Ascending aorta (tissue), 2 donors: Measurements from ENCODE around the gene DCC. TPM values are rescaled to one million over a fixed set of nuclear protein-coding genes. Genes with fewer than 3 reads are reported as not detected.

Experiments used
- DNase-seq, 2 donors: peaks; one replicate each; pipeline ENCODE4 v3.0.0-alpha.2; 2019; ENCODE audit warnings: low spot score in 2 of 2
- H3K27ac ChIP-seq, 2 donors: fragments of 200-600 bp; sonication (generic); one replicate each; pipeline ENCODE4 v1.5.1; 2016 to 2017; ENCODE audit warnings: mild to moderate bottlenecking in 1 of 2
- H3K27me3 ChIP-seq: fragments of 200-600 bp; sonication (generic); one replicate; pipeline ENCODE4 v1.5.1; 2017
- H3K36me3 ChIP-seq, 2 donors: fragments of 200-600 bp; sonication (generic); one replicate each; pipeline ENCODE4 v1.5.1; 2016
- H3K4me1 ChIP-seq, 2 donors: fragments of 200-600 bp; sonication (generic); one replicate each; pipeline ENCODE4 v1.5.1; 2016 to 2017; ENCODE audit warnings: mild to moderate bottlenecking in 1 of 2
- H3K4me3 ChIP-seq, 2 donors: fragments of 200-600 bp; sonication (generic); one replicate each; pipeline ENCODE4 v1.5.1; 2016 to 2017; ENCODE audit warnings: mild to moderate bottlenecking in 1 of 2
- H3K9me3 ChIP-seq, 2 donors: fragments of 200-600 bp; sonication (generic); one replicate each; pipeline ENCODE4 v1.5.1; 2016
- intact Hi-C: fragments of 100-400 bp; cut with DNase I; formaldehyde crosslinking; loops from one replicate; pipeline ENCODE4 v1.15.1; 2023
- total RNA-seq: library from RNA; depleted of rRNA; stranded (reverse); fragments of >200 nt; gene quantifications from one replicate; pipeline ENCODE4 v1.1.0, GENCODE V29; 2016
- TF ChIP-seq, protein P1 (sequence below), 3 experiments: fragments of 200-600 bp in 2 of 3; fragments of 450-650 bp in 1 of 3; sonication (generic) in 2 of 3; IDR thresholded peaks; one replicate each; pipeline ENCODE4 v1.5.1; 2016 to 2019; ENCODE audit warnings: antibody characterized with exemption in 3 of 3, mild to moderate bottlenecking in 1 of 3, moderate library complexity in 1 of 3

The DCC gene
- total RNA-seq, 1 donor from 2014 or later: not detected

GRCh38 chr18:52920665-52921064 is 580.7 kb downstream of the DCC start:
- no peaks in the 10 kb centered on the region for H3K27me3 ChIP-seq
- no peak overlapping the region for H3K27ac ChIP-seq
- H3K4me3 ChIP-seq: no peak overlapping the region
- intact Hi-C loops: no loop called here
- H3K9me3 ChIP-seq: no peaks in the 10 kb centered on the region
- TF ChIP-seq, protein P1, sequence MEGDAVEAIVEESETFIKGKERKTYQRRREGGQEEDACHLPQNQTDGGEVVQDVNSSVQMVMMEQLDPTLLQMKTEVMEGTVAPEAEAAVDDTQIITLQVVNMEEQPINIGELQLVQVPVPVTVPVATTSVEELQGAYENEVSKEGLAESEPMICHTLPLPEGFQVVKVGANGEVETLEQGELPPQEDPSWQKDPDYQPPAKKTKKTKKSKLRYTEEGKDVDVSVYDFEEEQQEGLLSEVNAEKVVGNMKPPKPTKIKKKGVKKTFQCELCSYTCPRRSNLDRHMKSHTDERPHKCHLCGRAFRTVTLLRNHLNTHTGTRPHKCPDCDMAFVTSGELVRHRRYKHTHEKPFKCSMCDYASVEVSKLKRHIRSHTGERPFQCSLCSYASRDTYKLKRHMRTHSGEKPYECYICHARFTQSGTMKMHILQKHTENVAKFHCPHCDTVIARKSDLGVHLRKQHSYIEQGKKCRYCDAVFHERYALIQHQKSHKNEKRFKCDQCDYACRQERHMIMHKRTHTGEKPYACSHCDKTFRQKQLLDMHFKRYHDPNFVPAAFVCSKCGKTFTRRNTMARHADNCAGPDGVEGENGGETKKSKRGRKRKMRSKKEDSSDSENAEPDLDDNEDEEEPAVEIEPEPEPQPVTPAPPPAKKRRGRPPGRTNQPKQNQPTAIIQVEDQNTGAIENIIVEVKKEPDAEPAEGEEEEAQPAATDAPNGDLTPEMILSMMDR (IDR thresholded peaks at IDR 0.05): no peak
- H3K4me1 ChIP-seq: no peaks in the 10 kb centered on the region
- H3K36me3 ChIP-seq: no peaks in the 10 kb centered on the region
- no peak for DNase-seq

- no peaks in the 10 kb centered on the region for H3K36me3 ChIP-seq
- TF ChIP-seq, protein P1 (IDR thresholded peaks at IDR 0.05): no peak
- intact Hi-C loops: no loop called here
- no peak for DNase-seq
- no peaks in the 10 kb centered on the region for H3K27me3 ChIP-seq
- H3K27ac ChIP-seq: no peak overlapping the region
- H3K4me3 ChIP-seq: no peak overlapping the region
- no peaks in the 10 kb centered on the region for H3K9me3 ChIP-seq
- H3K4me1 ChIP-seq: no peaks in the 10 kb centered on the region
Measured at GRCh38 chr18:52933356-52933755, 593.4 kb downstream of the DCC start.

GRCh38 chr18:52936931-52937330 is 596.9 kb downstream of the DCC start:
- intact Hi-C loops: no loop called here
- H3K9me3 ChIP-seq: no peaks in the 10 kb centered on the region
- no peaks in the 10 kb centered on the region for H3K27me3 ChIP-seq
- no peaks in the 10 kb centered on the region for H3K36me3 ChIP-seq
- TF ChIP-seq, protein P1 (IDR thresholded peaks at IDR 0.05): no peak
- H3K4me1 ChIP-seq: no peaks in the 10 kb centered on the region
- DNase-seq: no peak
- no peak overlapping the region for H3K4me3 ChIP-seq
- H3K27ac ChIP-seq: no peak overlapping the region

- H3K27ac ChIP-seq: no peak overlapping the region
- H3K36me3 ChIP-seq: no peaks in the 10 kb centered on the region
- DNase-seq: no peak
- H3K27me3 ChIP-seq: no peaks in the 10 kb centered on the region
- TF ChIP-seq, protein P1 (IDR thresholded peaks at IDR 0.05): no peak
- no peak overlapping the region for H3K4me3 ChIP-seq
- no peaks in the 10 kb centered on the region for H3K4me1 ChIP-seq
- intact Hi-C loops: no loop called here
- no peaks in the 10 kb centered on the region for H3K9me3 ChIP-seq
Measured at GRCh38 chr18:52937840-52938239, 597.8 kb downstream of the DCC start.

DNA sequence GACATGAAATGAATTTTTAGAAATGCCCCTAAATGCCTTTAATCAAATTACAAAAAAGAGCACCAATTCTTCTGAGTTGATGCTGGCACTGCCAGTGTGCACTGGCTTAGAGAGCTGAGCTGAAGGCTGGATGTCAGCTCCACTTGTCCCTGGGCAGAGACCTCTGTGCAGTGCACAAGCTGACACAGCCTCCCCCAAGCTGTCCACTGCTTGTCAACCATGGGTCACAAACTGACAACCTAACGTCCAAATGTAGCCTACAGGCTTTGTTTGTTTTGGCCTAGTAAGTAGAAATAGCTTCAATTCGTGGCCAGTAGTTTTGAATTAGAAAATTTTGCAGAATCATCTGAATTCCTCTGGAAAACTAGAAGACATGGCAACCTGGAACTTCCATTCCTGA is 605.6 kb downstream of the DCC start:
- Histone ChIP-seq H3K4me1 (no peaks in the 10 kb centered on the region), H3K4me3 (no peak overlapping the region), H3K36me3 (no peaks in the 10 kb centered on the region), H3K27me3 (no peaks in the 10 kb centered on the region), H3K9me3 (no peaks in the 10 kb centered on the region), H3K27ac (no peak overlapping the region)
- DNase-seq: no peak
- intact Hi-C loops: no loop called here
- TF ChIP-seq, protein P1 (IDR thresholded peaks at IDR 0.05): no peak

DNA sequence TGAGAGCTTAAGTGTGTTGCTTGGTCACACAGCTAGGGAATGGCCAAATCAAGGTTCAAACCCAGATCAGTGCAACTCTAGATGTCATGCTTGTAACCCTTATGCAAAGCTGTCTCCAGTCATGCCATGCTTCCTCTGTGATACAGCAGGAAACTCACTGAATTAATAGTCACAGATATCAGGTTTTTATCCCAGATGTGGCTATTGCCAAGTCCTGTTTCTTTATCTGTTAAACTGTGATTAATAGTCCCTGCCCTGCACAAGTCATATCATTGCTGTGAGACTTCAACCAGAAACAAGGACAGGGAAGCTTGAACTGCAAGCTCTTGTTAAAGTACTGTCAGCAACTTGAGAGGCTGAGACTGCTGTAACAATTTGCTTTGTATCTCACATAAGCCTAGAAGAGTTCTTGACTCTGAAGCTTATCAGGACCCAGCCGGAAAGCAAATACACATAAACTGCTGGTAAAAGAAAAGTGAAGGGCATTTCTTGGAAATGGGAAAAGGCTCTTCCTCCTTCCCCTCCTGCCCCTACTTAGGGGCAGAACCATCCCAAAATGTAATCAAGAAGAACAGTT is 609.0 kb downstream of the DCC start:
- TF ChIP-seq, protein P1 (IDR thresholded peaks at IDR 0.05): no peak
- no peaks in the 10 kb centered on the region for H3K36me3 ChIP-seq
- no peak overlapping the region for H3K27ac ChIP-seq
- intact Hi-C loops: no loop called here
- no peak overlapping the region for H3K4me3 ChIP-seq
- no peaks in the 10 kb centered on the region for H3K9me3 ChIP-seq
- DNase-seq: no peak
- no peaks in the 10 kb centered on the region for H3K27me3 ChIP-seq
- no peaks in the 10 kb centered on the region for H3K4me1 ChIP-seq
